Smooth muscle cell (in vitro differentiated cells): Measurements from ENCODE around the gene CLIC5. TPM values are rescaled to one million over a fixed set of nuclear protein-coding genes. Genes with fewer than 3 reads are reported as not detected.
A peak's percentile ranks its signal among the peaks of the same experiment; 100 is the strongest.

ENCODE experiments used
- DNase-seq: peaks from one replicate; lab custom pipeline; 2025; ENCODE audit not compliant: unreplicated experiment; lab: John Stamatoyannopoulos, UW
- H2AFZ ChIP-seq: fragments of 200-600 bp; sonication (generic); 2 replicates; pipeline ENCODE4 v1.6.0; 2016; ENCODE audit warnings: antibody characterized with exemption, low read depth, mild to moderate bottlenecking
- H3F3A ChIP-seq: fragments of 200-600 bp; sonication (generic); 2 replicates; pipeline ENCODE4 v1.6.0; 2017; ENCODE audit warnings: antibody characterized with exemption, low read depth
- H3K27ac ChIP-seq: fragments of 200-600 bp; sonication (generic); 2 replicates; pipeline ENCODE4 v1.5.1; 2016; ENCODE audit warnings: low read depth, mild to moderate bottlenecking
- H3K27me3 ChIP-seq: fragments of 200-600 bp; sonication (generic); 2 replicates; pipeline ENCODE4 v1.6.1; 2016; ENCODE audit warnings: low read depth, mild to moderate bottlenecking
- H3K36me3 ChIP-seq: fragments of 200-600 bp; sonication (generic); 2 replicates; pipeline ENCODE4 v1.5.1; 2016; ENCODE audit warnings: low read depth
- H3K4me1 ChIP-seq: fragments of 200-600 bp; sonication (generic); 2 replicates; pipeline ENCODE4 v1.5.1; 2016; ENCODE audit warnings: low read depth
- H3K4me2 ChIP-seq: fragments of 200-600 bp; sonication (generic); 2 replicates; pipeline ENCODE4 v1.6.0; 2016; ENCODE audit warnings: mild to moderate bottlenecking
- H3K4me3 ChIP-seq: fragments of 200-600 bp; sonication (generic); 2 replicates; pipeline ENCODE4 v1.5.1; 2016; ENCODE audit warnings: mild to moderate bottlenecking
- H3K79me2 ChIP-seq: fragments of 200-600 bp; sonication (generic); 2 replicates; pipeline ENCODE4 v1.6.0; 2016; ENCODE audit warnings: low read depth, mild to moderate bottlenecking
- H3K9ac ChIP-seq: fragments of 200-600 bp; sonication (generic); 2 replicates; pipeline ENCODE4 v1.6.0; 2016; ENCODE audit warnings: low read depth
- H3K9me3 ChIP-seq: fragments of 200-600 bp; sonication (generic); replicated peaks from 2 replicates; pipeline ENCODE4 v1.5.1; 2016; ENCODE audit warnings: low read depth
- H4K20me1 ChIP-seq: fragments of 200-600 bp; sonication (generic); 2 replicates; pipeline ENCODE4 v1.6.0; 2016; ENCODE audit warnings: low read depth
- CTCF ChIP-seq: fragments of 200-600 bp; sonication (generic); IDR thresholded peaks from 2 replicates; pipeline ENCODE4 v1.5.1; 2017; ENCODE audit warnings: borderline replicate concordance, mild to moderate bottlenecking, antibody characterized with exemption; ENCODE audit not compliant: insufficient read depth, poor library complexity, severe bottlenecking
- WGBS: methylation state at CpG from one replicate; pipeline ENCODE4 v1.1.7; 2016; ENCODE audit warnings: low lambda C conversion rate; 5-methylcytosine and 5-hydroxymethylcytosine counted together
- polyA plus RNA-seq: library from polyadenylated mRNA; unstranded; fragments of >200 nt; fragmentation: Nextera tagmentation; extraction: Ambion mirVana; gene quantifications from 2 replicates; pipeline ENCODE4 v1.2.1, GENCODE V29; 2016
- total RNA-seq: library from RNA; depleted of rRNA; stranded (reverse); fragments of >200 nt; gene quantifications from 2 replicates; pipeline ENCODE4 v1.2.3, GENCODE V29; 2014

The CLIC5 gene
- total and polyA plus RNA-seq, 2 experiments from 2014 or later, result 0.97 to 4.4 TPM

GRCh38 chr6:46002264-46002663 is 13.4 kb downstream of the CLIC5 start:
- Histone ChIP-seq H3K36me3 (no peaks in the 10 kb centered on the region), H3K9ac (no peak overlapping the region), H3K4me3 (no peak overlapping the region), H2AFZ (no peak overlapping the region), H3K27me3 (peaks cover 4% of the 10 kb centered on the region), H3K79me2 (no peaks in the 10 kb centered on the region), H3K4me1 (no peaks in the 10 kb centered on the region), H3F3A (no peaks in the 10 kb centered on the region), H3K27ac (no peak overlapping the region), H3K9me3 (no peaks in the 10 kb centered on the region), H3K4me2 (no peak overlapping the region), H4K20me1 (no peaks in the 10 kb centered on the region)
- WGBS, result 89% methylated on average over 1 of the region's 1 CpG
- no peak for TF ChIP-seq CTCF
- DNase-seq, result no peak

- Histone ChIP-seq H3K27ac (no peak overlapping the region), H2AFZ (no peak overlapping the region), H3K4me2 (no peak overlapping the region), H3K4me1 (no peaks in the 10 kb centered on the region), H3K79me2 (no peaks in the 10 kb centered on the region), H3K36me3 (no peaks in the 10 kb centered on the region), H3K9ac (no peak overlapping the region), H3K4me3 (no peak overlapping the region), H3F3A (no peaks in the 10 kb centered on the region), H4K20me1 (no peaks in the 10 kb centered on the region), H3K9me3 (no peaks in the 10 kb centered on the region), H3K27me3 (peaks cover 4% of the 10 kb centered on the region)
- 79% methylated on average over 1 of the region's 1 CpG for WGBS
- TF ChIP-seq CTCF, result no peak
- DNase-seq, result no peak
Observed at GRCh38 chr6:46000905-46001304, 14.8 kb downstream of the CLIC5 start.

- no peaks in the 10 kb centered on the region for H3K4me1 ChIP-seq
- peak overlapping the region; percentile 9 for H3K27ac ChIP-seq
- TF ChIP-seq CTCF, result no peak
- H2AFZ ChIP-seq, result no peak overlapping the region
- no peak overlapping the region for H3K4me3 ChIP-seq
- no peaks in the 10 kb centered on the region for H3K79me2 ChIP-seq
- WGBS, result 86% methylated on average over 2 of the region's 2 CpGs
- no peaks in the 10 kb centered on the region for H4K20me1 ChIP-seq
- no peaks in the 10 kb centered on the region for H3K9me3 ChIP-seq
- no peaks in the 10 kb centered on the region for H3F3A ChIP-seq
- DNase-seq, result no peak
- H3K27me3 ChIP-seq, result peaks cover 4% of the 10 kb centered on the region
- no peak overlapping the region for H3K9ac ChIP-seq
- no peaks in the 10 kb centered on the region for H3K36me3 ChIP-seq
- no peak overlapping the region for H3K4me2 ChIP-seq
Observed at GRCh38 chr6:45998524-45998923, 17.1 kb downstream of the CLIC5 start.

GRCh38 chr6:45997875-45998506 is 17.7 kb downstream of the CLIC5 start:
- Histone ChIP-seq H3F3A (no peaks in the 10 kb centered on the region), H3K79me2 (no peaks in the 10 kb centered on the region), H3K4me1 (no peaks in the 10 kb centered on the region), H3K9me3 (no peaks in the 10 kb centered on the region), H3K27ac (peak overlapping the region; percentile 9), H3K27me3 (peaks cover 4% of the 10 kb centered on the region), H3K9ac (no peak overlapping the region), H3K36me3 (no peaks in the 10 kb centered on the region), H3K4me2 (no peak overlapping the region), H2AFZ (no peak overlapping the region), H4K20me1 (no peaks in the 10 kb centered on the region), H3K4me3 (no peak overlapping the region)
- WGBS, result 67% methylated on average over 5 of the region's 5 CpGs
- TF ChIP-seq CTCF, result no peak
- DNase-seq, result no peak
